HG02840 (cell line): Measurements from ENCODE around the gene KCNQ1.

Experiments
- ATAC-seq: cut with Tn5 transposase; IDR thresholded peaks from one replicate; pipeline ENCODE4 v1.9.1; 2021; ENCODE audit warnings: mild to moderate bottlenecking, moderate library complexity, moderate number of reproducible peaks; ENCODE audit not compliant: unreplicated experiment, low FRiP score

Gene KCNQ1

DNA sequence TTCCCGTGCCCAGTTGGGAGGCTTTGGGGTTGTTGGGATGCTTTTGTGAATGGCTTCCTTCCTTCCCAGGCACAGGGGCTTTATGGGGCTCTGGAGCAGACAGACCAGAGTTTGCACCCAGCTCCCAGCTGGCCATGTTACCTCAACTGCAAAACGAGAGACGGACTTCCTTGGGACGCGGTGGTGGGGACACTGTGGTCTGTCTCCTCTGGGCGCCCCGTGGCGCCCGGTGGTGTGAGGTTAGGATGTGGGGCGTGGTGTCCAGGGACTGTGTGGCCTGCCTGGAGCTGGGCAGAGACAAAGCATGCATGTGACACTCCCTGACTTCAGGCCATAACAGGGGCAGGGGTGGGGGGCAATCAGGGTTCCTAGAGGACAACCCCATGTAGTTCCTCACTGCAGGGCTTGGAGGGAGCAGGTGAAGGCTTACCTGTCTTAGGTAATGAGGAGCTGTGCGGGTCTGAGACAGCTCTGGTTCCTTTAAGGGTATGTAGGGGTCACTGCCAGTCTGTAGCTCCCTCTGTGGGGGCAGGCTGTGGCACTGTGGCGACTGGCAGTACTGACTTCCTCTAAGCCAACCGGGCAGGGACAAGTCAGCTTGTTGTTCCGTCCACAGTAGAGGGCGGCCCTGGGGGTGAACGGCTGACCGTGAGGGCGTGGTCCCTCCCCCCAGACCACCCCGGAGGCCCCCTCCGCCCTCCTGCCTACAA is 14.4 kb downstream of the KCNQ1 start:
- ATAC-seq: no peak

GRCh38 chr11:2459796-2460531 is 15.2 kb downstream of the KCNQ1 start:
- no peak for ATAC-seq

GRCh38 chr11:2460540-2461252 is 15.9 kb downstream of the KCNQ1 start:
- ATAC-seq: no peak

- ATAC-seq: no peak
Observed at GRCh38 chr11:2461253-2461955, 16.6 kb downstream of the KCNQ1 start.

DNA sequence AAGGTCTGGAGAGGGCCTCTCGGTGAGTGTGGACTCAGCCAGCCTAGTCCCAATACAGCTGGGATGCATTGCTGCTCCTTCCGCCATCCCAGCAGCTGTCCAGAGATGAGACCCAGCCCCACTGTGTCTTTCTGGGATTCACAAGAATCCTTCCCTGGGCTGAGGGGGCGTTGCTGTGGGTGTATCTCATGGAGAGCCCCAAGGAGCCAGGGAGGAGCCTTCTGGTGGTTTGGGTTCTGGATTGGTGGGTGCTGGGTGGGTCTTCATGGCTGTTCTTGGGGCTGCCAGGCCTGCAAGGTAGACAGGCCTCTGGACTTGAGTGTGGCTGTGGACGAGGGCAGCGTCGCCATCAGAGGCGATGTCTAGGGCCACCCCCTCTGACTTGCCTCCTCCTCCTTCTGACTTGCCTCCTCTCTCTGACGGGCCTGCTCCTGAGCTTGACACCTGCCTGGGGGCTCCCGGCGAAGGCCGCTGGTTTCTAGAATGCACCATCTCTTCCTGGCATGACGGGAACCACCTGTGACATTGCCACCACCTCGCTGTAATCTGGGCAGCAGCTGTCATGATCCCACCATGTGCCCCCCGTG is 17.2 kb downstream of the KCNQ1 start:
- ATAC-seq: no peak

GRCh38 chr11:2462543-2462985 is 17.8 kb downstream of the KCNQ1 start:
- no peak for ATAC-seq

GRCh38 chr11:2462986-2463765 is 18.4 kb downstream of the KCNQ1 start:
- ATAC-seq: no peak

DNA sequence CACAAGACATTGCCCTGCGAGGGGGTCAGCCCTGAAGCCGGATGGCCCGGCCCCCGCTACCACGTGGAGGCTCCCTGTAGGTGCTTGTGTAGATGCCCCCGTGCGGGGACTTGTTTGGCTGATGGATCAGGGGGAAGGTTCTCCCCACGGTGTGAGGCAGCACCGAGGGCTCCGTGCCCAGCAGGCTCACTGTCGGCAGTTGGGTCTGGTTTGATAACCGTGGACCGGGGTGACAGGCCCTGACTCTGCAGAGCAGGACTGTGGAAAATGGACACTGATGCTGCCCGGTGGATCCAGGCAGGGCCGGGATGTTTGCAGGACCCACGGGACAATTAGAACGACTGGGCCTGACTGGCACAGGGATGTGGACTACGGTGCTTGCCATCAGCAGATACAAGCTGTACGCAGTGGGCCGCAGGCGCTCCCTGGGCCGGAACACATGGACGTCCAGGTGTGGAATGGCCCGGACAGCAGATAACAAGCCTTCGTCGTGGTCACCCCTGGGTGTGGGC is 19.0 kb downstream of the KCNQ1 start:
- ATAC-seq: no peak

- ATAC-seq: no peak
Observed at GRCh38 chr11:2464451-2465165, 19.8 kb downstream of the KCNQ1 start.

DNA sequence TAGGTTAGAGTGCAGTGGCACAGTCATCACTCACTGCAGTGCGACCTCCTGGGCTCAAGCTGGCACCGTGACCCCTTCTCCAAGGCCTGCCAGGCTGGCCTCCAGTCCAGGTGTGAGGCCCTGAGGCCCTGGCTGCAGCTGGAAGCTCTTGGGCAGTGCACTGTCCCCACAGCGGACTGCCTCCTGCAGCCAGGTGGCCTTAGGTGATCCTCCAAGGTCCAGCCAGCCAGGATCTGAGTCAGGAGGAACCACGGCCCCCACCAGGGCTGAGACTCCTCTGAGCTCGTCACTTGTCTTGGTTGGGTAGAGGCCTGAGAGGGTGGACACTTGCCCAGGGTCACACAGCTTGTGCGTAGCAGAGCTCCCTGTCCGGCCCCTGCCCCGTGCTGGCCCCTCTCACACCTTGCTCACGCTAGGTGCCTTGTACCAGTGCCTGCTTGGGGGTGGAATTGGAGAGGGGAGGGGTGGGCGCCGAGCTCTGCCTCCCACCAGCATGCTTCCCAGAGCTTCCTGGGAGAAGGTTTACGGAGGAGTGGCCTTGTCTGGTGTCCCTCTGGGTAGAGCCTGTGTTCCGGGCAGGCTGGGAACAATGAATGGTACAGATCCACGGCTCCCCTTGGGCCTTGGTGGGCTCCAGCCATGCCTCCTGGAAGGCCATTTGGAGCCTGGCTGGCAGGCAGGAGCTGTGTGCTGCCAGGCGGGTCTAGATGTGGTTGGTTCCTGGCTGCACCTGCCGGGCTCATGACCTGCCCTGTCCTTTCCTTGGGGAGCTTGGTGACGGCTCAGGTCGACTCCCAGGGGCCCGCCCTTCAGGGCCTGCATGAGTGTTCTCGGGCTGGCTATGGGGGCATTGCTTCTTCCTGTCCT is 20.6 kb downstream of the KCNQ1 start:
- ATAC-seq: no peak

- ATAC-seq: no peak
Observed at GRCh38 chr11:2466069-2466801, 21.4 kb downstream of the KCNQ1 start.

DNA sequence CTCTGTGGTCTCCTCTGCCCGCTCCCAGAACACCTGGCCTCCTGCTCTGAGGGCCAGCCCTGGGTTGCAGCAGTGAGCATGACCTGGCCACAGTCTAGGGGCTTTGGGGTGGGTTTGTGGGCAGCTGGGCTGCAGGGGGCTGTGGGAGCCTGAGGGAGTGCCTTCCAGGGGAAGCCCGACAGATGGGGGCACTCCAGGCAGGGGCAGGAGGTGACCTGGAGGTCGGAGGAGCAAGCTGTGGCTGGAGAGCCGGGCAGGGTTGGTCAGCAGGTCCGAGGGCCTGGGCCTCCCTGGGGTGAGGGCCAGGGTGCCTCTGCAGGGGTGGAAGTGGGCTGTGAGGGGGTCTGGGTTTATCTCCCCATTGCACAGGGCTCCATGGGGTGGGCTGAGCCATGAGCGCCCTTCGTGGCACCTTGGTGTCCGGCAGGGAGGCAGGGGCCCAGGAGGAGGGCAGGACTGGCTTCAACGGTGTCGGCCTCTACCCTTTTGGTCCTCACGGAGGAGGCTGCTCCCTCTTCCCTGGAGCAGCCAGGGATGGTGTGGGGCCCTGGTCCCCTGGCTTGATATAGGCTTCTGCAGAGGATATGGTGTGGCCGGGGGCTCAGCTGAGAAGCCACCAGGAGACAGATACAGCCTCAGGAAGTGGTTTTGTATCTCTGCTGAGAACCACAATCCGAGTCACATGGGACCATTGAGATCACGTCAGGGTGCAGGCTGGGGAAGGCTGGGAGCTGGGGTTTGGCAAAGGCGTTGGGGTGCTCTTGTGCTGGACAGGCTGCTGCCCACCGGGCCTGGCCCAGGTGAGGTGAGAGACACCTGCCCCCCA is 22.3 kb downstream of the KCNQ1 start:
- no peak for ATAC-seq

DNA sequence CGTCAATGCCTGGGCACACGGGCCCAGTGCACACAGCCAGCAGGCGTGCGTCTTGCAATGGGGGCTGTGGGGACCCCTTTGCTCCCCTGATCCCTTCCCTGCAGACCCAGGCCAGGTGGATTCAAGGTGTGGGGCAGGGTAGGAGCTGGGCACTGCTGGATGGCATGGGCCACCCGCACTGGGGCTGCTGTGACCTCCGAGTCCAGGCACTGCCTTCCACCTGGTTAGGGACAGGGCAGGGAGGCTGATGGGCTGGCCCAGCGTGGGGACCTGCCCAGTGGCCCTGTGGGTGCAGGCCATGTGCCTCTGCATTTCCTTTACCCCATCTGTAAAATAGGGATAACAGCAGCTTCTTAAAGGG is 22.9 kb downstream of the KCNQ1 start:
- no peak for ATAC-seq

GRCh38 chr11:2468363-2469235 is 23.8 kb downstream of the KCNQ1 start:
- no peak for ATAC-seq

- no peak for ATAC-seq
Observed at GRCh38 chr11:2470495-2470894, 25.7 kb downstream of the KCNQ1 start.
